ENCODE measurements around the gene TEPSIN.
"Not testable (repeated sequence)": the region's sequence is repeated elsewhere in the genome, so short reads cannot be mapped to it uniquely, and the experiment has no call there.

TEPSIN gene

DNA sequence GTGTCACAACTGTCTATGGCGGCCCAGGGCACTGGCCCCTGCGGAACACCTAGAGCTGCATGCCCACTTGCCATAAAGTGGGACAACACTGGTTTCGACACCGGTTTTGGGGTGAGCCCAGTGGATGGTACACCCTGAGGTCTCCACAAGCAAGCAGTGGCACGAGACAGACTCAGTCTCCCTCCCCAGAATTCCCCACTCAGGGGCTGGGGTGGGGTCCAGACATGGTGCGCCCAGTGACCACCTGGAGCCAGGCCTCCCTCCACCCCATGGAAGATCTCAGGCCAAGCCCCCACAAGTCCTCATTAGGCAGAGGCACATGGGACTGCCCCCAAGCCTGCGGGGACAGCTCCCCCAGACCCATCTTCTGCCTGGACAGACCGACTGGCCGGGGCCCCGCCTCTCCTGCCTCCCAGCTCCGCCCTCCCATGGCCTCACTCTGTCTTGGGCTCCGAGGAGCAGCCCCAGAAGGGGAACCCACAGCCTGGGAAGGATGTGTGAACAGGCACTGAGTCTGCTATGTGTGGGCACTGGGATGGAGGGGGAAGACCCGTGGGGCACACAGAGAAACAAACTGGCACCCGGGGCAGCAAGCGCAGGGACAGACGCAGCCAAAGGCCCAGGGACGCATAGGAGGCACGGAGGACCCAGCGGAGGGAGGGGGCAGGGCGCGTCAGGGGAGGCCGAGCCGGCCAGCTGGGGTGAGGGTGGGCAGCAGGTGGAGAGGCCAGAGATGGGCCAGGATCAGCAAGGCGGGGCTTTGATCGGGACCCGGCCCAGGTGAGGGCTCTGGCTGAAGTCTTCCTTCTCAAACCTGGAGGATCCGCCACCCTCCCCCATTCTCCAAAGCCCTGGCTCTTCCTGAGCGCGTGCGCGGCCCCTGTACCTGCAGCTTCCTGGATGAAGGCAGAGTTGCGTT is 2.8 kb downstream of the TEPSIN start:
- no peak for DNase-seq (ENCODE audit: low read depth)

DNA sequence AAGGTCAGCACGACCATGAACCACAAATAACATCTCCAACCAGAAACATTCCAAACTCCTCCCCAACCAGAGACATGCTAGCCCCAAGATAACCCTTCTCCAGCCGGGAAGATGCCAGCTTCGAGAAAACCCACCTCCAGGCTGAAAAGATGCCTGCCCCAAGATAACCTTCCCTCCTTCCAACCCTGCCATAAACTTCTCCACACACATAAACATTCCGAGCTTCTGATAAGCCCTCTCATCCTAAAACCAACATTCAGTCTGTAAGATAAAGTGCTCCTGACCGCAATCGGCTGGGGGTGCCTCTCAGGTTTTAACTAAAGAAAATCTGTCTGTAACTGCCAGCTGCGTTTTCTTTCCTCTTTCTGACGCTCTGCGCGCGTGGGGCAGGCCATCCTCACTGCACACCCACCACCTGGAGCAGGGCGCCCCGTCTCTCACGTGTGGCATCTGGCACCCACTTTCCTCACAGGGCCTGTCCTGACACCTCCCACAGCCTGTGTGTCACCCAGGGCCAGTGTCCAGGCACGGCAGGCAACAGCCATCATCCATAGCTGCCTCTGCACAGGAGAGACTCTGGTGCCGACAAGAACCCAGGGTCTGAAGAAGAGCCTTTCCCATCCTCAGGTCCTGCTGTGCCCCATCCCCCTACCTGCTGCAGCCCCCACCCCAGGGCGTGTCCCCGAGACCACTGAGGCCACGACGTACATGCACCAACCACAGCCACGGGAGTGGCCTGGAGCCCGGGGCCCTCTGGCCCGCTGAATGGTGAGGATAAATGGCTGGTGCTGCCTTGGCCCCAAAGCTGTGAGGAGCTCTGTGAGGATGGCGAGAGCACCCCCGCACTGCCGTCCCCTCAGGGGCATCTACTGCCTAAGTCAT is 3.7 kb downstream of the TEPSIN start:
- no peak for DNase-seq (ENCODE audit: low read depth)

DNA sequence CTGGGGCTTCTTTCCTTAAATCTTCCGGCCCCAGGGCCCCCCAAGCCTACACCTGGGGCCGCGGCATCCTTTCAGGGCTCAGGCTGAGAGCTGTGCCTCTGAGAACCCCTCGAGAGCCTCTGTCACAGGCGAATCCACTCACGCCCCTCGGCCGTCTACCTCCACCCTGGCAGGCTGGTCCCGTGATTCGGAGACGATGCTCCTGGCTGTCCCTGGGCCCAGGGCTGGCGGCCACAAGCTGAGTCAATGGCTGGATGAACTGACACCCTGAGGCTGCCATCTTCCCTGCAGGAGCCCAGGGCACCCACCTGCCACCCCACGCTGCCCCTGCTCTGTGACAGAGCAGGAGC is 4.4 kb downstream of the TEPSIN start:
- DNase-seq (ENCODE audit: low read depth) = no peak

DNA sequence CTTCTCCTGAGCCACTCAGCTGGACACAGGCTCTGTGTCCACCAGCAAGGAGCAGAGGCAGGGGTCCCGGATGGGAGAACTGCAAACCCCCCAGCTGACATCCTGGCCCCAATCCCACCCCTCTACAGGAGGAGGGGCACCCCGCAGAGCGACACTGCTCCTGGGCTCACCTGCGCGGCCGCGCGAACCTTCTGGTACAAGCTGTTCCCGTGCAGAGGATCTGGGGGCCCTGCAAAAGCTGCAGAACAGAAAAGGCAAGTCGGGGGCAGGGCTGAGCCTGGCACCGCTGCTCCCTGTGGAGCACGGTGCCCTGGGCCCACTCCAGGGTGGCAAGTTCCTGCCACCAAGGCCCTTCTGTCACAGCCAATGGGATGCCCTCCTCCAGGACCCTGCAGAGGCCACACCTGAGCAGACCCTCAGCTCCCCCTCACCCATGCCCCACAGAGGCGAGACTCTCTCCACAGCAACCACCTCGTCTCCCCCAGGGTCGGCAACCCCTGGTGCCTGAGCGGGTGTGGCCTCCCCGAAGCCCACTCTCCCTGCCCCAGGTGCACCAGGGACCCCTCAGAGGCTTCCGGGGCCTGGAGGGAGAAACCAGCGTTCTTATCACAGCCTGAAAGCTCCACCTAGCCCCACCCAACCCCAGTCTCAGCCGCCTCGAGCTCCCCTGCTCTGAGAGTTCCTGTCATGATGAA is 4.9 kb downstream of the TEPSIN start:
- no peak for DNase-seq (ENCODE audit: low read depth)

DNA sequence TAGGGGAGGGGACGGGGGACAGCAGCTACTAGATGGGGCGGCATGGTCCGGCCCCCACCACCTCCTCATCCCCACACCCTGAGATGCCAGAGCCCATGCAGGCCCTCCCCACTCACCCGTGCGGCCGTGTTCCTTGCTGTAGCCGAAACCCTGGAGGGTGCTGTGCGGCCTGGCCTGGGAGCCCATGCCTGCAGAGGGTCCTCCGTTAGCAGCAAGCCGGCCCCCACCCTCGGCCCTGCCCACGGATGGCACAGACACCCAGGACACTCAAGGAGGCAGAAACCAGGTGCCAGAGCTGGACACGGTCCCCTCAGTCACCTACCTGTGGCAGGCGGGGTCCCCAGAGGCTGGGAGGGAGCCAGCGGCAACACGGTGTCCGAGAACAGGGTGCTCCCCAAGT is 5.5 kb downstream of the TEPSIN start:
- DNase-seq (ENCODE audit: low read depth) = no peak

DNA sequence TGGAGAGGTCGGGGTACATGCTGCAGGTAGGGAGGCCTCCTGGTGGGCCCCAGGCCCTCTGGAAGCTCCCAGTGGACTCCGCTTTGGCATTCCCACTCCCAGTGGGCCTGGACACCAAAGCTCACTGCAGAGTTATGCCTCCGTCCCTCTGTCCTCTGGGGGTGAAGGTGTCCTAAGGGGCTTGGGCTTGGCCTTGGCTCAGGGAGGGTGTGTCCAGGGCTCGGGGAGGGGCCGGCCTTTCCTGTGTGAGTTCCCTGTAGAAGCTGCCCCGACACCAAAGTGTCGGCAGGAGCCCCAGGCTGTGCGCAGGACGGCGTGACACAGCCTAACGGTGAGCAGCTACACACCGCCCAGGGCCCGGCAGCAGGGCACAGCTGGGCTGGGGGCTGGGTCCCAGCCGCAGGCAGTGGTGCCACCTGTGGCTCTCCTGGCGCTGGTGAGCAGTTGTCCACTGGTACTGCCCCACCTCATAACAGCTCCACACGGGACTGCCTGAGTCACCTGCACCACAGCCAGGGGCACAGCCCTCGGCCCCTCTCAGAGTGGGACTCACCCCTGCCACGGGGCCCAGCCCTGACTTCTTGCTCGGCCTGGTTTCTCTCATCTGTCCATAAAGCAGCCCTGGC is 6.1 kb downstream of the TEPSIN start:
- DNase-seq (ENCODE audit: low read depth) = no peak

DNA sequence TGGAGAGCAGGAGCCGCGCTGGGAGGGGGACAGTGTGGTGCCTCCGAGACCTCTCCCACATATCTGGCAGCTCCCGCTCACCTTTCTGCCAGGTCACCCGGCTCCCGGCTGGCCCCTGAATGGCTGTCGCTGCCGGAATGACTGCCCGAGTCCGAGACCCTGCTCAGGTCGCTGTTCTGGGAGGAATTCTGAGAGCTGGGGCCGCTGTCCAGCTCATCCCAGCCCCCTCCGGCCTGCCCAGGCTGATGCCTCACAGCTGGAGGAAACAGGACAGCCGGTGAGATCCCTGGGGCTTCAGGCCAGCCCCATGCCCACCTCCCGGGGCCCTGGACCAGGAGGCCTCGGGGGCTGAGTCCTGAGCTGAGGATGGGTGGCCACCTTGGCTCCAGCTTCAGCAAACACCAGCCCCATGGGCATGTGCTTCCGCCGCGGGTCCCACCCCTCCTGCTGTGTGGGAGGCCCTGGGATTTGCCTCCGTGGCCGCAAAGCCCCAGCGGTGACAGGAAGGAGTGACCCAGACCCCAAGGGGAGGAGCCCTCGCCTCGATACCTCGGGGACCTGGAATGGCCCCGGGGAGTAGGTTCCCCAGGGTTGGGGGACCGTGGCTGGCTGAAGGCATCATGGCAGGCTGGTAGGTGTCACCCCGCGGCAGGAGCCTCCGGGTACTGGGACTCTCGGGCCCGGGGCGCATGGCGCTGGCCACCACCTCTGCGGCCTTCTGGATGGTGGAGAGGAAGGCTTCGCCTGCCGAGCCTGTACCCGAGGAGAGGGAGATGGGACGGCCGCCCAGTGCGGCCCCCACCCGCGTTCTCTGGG is 6.9 kb downstream of the TEPSIN start:
- no peak for DNase-seq (ENCODE audit: low read depth)

DNA sequence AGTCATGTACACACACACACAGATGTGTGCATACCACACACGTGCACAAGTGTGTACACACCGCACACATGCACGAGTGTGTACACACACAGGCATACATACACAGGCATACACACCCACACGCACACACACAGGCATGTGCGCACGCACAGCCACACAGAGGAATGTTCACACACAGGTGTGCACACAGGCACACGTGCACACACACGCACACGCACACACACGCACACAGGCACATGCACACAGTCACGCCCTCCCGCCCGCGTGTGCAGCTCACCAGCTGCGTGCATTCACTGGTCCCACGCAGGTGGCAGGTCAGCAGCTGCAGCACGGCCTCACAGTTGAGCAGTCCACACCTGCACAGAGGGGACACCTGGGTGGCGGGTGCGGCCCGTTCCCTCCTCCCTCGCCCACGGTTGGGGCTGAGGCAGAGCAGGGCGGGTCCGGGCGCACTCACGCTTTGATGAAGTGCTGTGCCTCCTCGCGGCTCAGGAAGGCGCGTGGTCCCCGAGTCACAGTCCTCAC is 7.7 kb downstream of the TEPSIN start:
- DNase-seq (ENCODE audit: low read depth) = no peak

DNA sequence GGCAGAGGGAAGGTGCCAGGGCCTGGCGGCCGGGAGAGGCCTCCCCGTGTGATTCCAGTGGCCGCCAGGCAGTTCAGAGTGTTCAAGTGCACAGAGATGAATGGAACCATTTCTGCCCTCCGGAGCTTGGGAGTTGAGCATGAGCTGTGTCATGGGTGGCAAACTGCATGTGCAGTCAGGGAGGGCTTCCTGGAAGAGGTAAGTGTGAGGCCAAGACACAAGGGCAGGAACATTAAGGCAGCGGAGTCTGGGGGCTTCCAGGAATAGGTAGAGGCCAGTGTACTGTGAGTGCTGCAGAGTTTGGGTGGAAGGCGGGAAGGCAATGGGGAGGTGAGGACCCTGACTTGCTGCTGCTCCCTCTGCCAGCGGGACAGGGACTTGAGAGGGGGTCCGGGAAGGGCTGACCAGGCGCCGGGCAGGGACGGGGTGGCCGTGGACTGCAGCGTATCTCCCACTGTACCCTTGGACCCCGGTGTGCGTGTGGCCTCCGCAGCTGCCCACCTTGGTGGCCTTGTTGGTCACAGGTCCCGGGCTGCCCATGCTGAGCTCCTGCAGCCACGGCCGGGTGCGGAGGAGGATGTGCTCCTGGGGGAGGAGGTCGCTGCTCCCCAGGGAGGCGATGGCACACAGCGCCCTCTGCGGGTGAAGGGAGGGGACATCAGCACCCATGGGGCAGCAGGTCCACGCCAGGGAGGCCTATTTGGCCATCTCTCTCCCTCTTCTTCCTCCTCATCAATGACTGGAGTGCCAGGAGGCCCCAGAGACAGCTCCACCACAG is 8.6 kb downstream of the TEPSIN start:
- no peak for DNase-seq (ENCODE audit: low read depth)

DNA sequence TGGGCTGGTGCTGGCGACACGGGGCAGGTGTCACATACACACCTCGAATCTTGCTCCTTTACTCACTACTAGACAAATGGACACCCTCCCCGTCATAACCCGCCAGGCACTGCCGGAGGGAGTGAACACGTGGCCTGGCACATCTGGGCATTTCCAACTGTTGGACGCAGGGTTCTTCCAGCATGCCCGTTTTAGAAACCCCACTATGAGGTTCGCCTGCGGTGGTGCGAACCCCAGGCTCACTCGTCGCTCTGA is 9.3 kb downstream of the TEPSIN start:
- DNase-seq (ENCODE audit: low read depth) = no peak

DNA sequence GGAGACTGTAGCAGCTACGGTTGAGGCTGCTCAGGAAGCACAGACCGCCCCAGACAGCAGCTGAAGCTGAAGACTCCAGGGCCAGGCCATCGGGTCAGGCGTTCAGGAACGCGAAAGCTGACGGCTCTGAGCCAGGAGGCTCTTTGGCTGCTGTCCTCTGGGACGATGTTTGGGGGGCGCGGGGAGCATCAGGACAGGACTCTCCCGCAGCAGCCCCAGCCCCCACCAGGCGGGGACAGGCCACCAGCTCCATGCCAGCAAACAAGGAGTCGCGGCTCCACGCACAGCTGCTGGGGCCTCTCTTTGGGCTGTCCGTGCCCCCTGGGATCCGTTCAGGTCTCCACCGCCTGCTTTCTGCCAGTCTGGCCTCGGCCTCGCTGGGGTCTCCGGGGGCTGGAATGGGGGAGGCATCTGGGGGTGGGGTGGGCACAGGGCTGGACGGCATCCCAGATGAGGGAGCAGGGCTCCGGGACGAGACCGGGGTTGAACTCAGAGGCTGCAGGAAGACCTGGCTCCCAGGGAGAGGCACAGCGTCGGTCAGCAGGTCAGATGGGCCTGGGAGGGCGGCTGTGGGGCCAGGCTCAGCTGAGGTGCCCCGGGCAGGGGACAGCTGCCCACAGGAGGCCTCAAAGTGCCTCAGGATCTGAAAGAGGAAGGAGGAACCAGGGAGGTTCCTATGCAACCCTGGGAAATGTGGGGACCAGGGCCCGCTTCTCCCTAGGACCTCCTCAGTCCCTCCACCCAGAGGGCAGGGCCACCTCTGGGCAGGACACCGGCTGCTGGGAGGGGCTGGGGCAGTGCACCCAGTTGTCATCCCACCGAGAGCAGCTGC is 9.8 kb downstream of the TEPSIN start:
- DNase-seq (ENCODE audit: low read depth) = no peak

DNA sequence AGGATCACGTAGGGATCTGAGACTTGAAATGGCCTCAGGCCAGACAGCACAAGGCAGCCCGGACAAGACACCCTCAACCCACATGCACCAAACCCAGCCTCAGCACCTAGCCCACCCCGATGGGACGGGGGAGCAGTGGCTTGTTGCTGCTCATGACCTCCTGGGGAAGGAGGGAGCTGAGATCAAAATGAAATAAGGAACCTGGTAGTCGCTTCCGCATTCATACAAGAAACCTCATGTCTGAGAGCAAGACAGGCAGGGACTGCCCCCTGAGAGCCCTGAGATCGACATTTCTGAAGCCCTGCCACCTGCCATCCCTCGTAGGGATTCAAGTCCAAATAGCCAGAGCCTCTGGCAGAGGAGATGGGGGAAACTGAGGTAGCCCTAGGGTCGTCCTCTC is 10.4 kb downstream of the TEPSIN start:
- DNase-seq (ENCODE audit: low read depth) = no peak

DNA sequence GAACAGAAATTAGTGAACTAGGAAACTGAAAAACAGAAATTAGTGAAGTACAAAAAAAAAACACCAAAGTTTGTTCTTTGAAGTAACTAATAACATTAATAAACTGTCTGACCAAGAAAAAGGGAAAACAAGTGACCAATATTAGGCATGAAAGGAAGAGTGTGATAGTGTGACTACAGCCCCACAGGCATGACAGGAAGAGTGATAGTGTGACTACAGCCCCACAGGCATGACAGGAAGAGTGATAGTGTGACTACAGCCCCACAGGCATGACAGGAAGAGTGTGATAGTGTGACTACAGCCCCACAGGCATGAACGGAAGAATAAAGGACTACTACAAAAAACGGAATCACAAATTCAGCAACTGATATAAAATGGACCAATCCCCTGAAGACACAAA is 11.2 kb downstream of the TEPSIN start:
- not testable (repeated sequence) for DNase-seq (ENCODE audit: low read depth)

DNA sequence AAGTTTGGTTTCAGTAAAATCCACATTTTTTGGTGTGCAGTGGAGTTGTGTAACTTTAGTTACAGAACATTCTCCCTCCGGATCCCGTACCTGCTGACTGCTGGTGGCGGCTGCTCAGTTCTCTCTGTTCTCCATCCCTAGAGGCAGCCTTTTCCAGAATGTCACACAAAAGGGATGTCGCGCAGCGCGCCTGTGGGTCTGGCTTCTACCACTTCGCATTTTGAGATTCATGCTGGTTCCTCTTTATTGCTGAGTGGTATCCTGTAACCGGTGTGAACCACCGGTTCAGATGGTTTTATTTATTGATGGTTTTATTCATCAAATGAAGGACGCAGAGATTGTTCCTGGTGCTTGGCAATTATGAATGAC is 15.1 kb downstream of the TEPSIN start:
- DNase-seq (ENCODE audit: low read depth) = no peak

DNA sequence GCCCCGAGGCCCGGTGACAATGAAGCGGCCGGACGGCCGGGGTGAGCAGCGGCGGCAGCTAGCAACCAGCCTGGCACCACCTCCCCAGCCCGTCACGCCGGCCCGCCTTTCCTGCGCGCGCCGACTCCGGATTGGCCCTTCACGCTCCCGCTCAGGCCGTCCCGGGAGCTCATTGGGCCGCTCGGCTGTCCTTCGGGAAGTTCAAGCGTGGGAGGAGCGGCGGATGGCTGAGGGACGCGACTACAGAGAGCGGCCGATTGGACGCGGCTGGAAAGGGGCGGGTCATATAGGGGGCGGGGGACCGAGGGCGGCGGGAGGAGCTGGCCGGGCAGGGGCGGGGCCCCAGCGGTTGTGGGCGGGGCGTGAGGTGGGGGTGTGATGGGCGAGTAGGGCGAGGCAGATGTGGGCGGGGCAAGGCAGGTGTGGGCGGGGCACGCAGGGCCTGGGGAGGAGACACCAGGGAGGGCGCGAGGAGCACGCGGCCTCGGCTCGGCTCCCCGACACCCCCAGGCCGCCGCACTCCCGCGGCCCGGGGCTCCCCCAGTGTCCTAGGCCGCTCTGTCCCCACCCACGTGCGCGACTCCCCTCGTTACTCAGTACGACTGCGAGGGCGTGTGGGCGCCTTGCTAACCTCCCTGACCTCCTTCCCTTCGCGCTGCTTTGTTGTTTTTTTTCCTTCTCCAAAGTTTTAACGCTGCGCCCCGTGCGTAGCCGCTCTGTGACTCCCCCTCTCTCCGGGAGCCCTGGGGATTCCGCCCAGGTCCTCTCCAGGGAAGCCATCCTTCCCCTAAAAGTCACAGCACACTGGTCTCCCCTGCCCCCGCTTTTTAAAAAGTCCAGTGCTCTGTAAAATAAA is 15.7 kb downstream of the TEPSIN start, which contains the start of gene CEP131:
TSS of gene CEP131 (minus strand) at position 60 of the 856 bp plus-strand sequence. CDS start 2,909 bp downstream, outside the sequence.
- peak; percentile 100 for DNase-seq (ENCODE audit: low read depth)

DNA sequence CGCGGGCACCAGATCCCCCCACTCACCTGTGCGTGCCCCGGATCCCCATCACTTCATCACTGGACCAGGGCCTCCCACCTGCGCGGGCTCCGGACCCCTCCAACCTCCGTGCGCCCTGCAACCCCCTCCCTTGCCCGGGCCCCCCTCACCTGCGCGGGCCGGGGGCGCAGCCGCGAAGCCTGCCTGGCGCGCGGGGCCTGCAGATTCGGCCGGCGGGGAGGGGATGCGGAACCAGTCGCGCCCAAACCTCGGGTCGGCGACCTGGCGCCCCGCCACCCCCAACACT is 16.3 kb downstream of the TEPSIN start:
- no peak for DNase-seq (ENCODE audit: low read depth)

DNA sequence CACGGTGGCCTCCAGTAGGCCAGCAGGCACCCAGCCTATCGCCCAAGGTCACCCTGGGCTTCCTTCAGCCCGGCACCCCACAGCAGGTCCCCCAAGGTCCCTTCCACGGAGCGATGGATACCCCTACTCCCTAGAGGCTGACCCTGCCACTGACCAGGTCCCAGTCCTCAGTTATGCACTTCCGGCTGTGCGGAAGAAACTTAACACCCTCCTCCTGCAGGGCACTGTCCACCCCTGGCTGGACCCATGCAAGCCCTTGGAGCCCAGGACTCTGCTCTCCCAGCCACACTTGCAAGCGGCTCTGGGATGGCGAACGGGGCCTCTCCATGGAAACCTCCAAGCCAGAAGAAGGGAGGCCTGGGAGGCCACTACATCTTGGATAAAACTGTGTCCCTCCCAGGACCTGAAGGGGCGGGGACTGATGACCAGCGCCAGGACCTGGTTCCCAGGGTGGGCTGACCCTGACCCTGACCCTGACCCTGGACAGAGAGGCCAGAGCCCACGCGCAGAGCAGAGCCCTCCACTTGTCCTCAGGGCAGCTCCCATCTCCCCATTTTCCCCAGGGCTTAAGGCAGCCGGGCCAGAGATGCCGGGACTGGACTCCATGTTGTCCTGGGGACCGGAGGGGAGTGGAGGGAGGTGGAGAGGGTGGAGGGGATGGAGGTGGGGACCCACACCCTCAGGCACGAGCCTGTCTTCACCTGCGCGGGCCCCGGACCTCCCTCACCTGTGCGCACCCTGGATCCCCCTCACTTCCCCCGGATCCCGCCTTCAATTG is 16.8 kb downstream of the TEPSIN start:
- DNase-seq (ENCODE audit: low read depth) = no peak

DNA sequence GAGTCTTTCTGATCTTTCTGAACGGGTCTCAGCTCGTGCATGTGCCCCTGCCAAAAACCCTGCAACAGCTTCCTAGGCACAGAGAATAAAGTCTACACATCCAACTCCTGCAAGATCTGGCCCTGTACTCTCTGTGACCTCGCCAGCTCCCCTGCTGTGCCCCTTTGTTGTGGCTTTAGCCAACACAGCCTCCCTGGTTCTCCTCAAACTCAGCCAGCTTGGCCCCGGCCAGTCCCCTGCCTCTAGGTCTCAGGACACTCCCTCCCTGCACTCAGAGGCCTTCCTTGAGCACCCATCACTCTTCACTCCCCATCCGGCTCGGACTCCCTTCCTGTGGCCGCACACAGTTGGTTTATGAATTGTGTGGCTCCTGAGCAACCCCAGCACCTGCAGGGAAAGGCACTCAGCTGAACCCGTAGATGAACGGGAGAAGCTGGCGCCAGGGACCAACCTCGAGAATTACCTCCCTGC is 17.4 kb downstream of the TEPSIN start:
- DNase-seq (ENCODE audit: low read depth) = no peak

Measured in stimulated activated CD8-positive, alpha-beta memory T cell treated with anti-CD3 and anti-CD28 coated beads, Interleukin-15, amount 100 ng/mL, for 1 hour (primary cell).